Measurements from ENCODE around the gene ENTPD8.
"Not testable (repeated sequence)": the region's sequence is repeated elsewhere in the genome, so short reads cannot be mapped to it uniquely, and the experiment has no call there.

Gene ENTPD8

GRCh38 chr9:137477778-137478612 is 36.8 kb upstream of the ENTPD8 start:
- DNase-seq (ENCODE audit: low spot score) (no peak), FAIRE-seq (no peak)

- FAIRE-seq (no peak), DNase-seq (ENCODE audit: low spot score) (no peak)
These were observed 35.7 kb upstream of the ENTPD8 start for GRCh38 chr9:137476856-137477255.

GRCh38 chr9:137475666-137476065 is 34.5 kb upstream of the ENTPD8 start:
- FAIRE-seq (no peak), DNase-seq (ENCODE audit: low spot score) (no peak)

- FAIRE-seq (no peak), DNase-seq (ENCODE audit: low spot score) (no peak)
These were observed 33.1 kb upstream of the ENTPD8 start for GRCh38 chr9:137474271-137474670.

GRCh38 chr9:137470785-137471184 is 29.6 kb upstream of the ENTPD8 start:
- FAIRE-seq (no peak), DNase-seq (ENCODE audit: low spot score) (no peak)

DNA sequence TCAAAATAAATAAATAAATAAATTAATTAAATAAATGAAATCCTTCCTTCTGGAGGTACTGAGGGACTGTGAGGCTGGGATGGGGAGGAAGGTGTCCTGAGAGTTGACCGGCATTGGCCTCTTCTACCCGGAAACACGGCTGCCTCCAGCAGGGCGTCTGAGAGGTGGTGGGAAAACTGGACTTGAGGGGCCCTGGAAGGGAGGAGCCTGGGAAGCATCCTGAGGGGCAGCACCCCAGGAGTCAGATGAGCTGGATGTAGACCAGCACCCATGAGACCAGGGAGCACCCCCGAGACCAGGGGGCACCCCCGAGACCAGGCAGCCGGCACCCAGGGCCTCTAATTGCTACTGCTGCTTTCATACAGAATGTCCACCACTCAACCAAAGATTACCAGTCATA is 26.7 kb upstream of the ENTPD8 start:
- FAIRE-seq (no peak), DNase-seq (ENCODE audit: low spot score) (no peak)

DNA sequence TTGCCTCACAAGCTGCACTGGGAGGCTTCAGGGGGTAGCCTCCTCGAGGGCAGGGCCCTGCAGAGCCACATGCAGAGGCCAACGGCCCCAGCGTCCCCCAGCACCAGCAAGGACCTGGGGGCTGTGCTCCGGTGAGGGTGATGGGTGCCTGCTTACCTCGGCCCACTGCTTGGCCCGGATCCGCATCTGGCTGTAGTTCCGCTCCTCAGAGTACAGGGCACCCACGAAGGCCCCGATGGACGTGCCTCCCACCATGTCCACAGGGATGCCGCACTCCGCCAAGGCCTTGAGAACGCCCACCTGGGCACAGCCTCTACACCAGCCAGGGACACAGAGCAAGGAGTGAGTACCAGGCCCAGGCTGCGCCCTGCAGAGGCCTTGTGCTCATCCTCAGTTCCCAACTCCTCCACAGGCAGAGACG is 26.0 kb upstream of the ENTPD8 start:
- DNase-seq (ENCODE audit: low spot score) (no peak), FAIRE-seq (no peak)

GRCh38 chr9:137466389-137467085 is 25.4 kb upstream of the ENTPD8 start:
- DNase-seq (ENCODE audit: low spot score); FAIRE-seq: not testable (repeated sequence)

DNA sequence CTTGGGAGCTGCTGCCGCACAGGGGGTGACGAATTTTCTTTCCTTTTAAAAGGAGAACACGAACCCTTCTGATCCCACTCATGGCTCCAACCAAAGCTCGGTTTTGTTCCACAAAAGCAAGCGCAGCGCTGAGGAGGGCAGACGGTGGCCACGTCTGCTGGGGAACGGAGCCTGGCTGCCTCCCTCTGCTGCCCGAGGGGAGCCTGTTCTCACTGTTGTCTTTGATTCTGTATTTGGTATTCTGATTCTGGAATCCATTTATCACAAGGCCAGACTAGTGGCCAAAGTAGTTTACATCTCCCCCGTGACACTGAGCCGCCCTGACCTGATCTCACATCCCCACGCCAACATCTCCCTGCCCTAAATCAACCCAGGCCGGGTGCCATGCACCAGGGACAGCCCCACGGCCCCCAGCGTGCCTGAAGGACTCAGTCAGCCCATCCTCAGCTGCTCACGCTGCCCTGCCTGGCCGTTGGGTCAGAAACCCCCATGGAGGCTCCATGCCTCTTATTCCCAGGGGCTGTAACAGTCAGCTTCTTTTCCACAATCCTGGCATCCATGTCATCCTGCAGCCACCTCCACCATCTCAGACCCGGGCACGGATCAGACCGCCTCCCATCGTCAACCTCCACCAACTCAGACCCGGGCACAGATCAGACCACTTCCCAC is 24.7 kb upstream of the ENTPD8 start:
- no peak for DNase-seq (ENCODE audit: low spot score)
- no peak for FAIRE-seq

GRCh38 chr9:137465000-137465719 is 24.0 kb upstream of the ENTPD8 start:
- FAIRE-seq (no peak), DNase-seq (ENCODE audit: low spot score) (no peak)

- DNase-seq (ENCODE audit: low spot score) = no peak
- FAIRE-seq = no peak
These were observed 23.3 kb upstream of the ENTPD8 start for GRCh38 chr9:137464291-137464999.

DNA sequence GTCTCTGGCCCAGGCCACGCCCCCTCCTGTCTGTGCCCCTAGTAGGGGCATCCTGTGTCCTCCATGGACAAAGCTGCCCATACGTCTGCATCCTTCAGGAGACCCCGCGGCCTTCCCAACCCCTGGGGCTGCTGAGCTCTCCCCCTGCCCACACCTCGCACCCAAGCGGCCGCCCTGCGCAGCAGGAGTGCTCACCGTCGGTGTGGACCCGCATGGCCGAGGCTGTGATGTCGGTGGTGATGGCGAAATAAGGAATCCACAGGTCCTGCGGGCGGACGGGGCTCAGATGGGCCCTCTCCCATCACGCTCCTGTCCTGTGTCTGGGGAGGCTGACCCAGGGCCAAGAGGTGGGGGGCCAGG is 22.8 kb upstream of the ENTPD8 start:
- no peak for DNase-seq (ENCODE audit: low spot score)
- FAIRE-seq = no peak

DNA sequence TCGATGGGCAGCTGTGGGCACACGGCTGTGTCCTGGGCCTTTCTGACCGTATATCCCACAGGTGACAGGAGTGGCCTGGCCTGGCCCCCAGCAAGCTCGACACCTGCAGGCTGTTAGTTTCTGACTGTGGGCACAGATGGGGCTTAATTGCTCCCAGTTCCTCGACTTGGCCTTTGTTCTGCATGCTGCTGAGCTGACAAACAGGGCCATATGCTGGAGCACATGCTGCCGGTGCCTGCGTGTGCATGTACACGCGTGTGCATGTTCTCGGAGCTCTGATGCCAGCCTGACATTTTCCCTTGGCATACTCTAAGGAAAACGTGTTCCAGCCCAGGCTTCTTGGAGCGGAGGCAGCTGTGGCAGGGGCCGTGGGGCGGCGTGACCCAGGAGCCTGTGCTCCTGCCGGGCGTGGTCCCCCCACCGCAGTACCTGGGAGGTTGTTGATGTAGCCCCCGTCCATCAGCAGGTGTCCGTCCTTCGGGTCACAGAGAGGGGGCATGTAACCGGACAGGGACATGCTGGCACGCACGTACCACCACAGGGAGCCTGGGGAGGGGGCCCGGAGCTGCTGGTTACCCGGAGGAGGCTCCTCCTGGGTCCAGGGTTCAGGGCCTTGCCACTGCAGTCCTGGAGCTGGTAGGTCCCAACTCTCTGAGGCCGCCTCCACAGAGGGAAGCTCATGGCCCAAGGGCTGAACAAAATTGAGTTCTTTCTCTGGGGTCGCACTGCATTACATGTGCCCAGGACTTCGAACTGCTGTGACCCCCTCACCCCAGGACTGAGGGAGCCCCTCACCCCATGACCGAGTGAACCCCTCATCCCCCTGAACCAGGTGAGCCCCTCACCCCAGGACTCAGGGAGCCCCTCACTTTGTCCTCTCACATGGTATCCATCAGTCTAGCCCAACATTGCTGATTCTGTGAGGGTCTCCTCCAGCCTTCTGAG is 22.1 kb upstream of the ENTPD8 start:
- DNase-seq (ENCODE audit: low spot score) = no peak
- no peak for FAIRE-seq

DNA sequence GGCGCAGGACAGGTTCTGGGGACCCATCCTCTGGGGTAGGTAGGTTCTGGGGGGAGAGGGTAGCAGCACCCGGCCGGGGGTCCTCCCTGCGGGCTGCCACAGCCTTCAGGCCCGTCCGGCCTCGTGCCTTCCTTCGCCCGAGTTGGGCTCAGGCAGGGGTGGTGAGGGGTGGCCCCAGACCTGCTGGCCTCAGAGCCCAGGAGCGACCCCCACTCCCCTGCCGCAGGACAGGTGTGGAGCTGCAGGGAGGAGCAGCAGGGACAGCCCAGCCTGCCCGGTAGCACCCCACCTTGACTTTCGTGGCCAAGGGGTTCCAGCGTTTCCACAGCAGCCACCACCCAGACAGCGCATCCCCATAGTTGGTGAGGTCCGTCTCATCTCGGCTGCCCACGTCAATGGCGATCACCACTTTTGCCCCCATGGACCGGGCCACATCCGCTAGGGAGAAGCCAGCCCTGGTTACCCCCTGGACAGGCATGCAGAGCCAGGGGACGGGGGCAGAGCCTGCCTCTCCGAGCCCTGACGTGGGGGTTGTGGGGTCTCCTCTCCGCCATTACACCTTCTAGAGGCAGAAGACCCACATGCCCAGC is 21.3 kb upstream of the ENTPD8 start:
- FAIRE-seq (no peak), DNase-seq (ENCODE audit: low spot score) (no peak)

GRCh38 chr9:137461663-137462395 is 20.7 kb upstream of the ENTPD8 start:
- DNase-seq (ENCODE audit: low spot score) = no peak
- no peak for FAIRE-seq

DNA sequence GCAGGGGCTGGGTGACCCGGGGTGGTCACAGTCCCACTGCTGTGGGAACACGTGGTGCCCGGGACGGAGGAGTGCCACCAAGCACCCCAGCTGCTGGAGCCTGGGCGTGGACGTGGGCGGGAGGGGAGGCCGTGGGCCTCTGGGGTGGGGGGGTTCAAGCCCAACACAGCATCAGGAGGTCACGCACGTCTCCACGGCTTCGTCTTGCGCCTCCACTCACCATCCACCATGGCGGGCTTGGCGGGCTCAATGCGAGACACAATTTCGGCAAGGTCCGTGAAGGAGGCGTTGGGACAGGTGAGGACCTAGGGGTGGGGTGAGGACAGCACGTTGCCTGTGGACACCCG is 20.1 kb upstream of the ENTPD8 start:
- no peak for DNase-seq (ENCODE audit: low spot score)
- no peak for FAIRE-seq

DNA sequence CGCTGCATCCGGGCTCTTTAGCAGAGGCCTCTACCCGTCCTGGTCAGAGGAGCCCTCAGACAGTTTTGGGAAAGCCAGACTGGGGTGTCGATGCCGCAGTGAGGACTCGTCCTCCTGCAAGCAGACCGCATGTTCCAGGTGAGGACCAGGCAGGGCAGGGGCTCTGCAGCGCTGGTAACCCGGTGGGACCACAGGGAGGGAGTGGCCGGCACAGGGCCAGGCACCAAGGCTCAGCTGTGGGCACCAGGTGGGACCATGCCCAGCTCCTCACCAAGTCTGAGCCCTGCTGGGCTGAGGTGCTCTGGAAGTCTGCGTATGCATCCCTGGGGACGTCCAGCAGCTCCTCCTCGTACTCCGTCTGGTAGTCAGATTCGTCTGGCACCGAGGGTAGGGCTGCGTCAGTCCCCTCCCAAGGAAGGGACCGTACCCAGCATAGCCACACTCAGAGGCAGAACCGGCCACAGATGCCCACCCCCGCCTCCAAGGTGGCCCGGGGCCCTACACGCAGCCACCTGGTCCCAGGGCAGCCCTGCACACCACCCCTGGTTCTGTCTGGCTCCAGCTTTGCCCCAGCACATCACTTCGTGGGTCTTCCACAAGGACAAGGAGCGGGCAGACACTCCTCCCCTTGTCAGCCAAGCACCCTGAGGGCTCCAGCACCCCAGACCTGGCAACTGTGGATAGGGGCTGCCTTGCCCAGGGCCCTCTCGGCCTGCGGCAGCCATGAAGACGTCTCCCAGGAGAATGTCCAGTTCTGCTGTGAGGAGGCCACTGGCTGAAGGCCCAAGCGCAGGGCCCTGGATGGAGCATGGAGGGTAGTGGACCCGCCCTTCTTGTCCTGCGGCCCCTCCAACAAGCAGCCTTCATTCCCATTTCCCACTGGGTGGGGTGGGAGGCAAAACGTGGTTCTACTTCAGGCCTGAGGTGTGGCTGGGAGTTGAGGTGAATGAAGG is 19.5 kb upstream of the ENTPD8 start:
- FAIRE-seq (no peak), DNase-seq (ENCODE audit: low spot score) (no peak)

Data from RCC 7860 (cell line).